Left ventricle myocardium superior (tissue), 1 donor: ENCODE results near the gene CD164. TPM values are rescaled to one million over a fixed set of nuclear protein-coding genes. Genes with fewer than 3 reads are reported as not detected.
A peak's percentile ranks its signal among the peaks of the same experiment; 100 is the strongest.
"Not testable (repeated sequence)": the region's sequence is repeated elsewhere in the genome, so short reads cannot be mapped to it uniquely, and the experiment has no call there.

Experiments
- ATAC-seq: fragments of 200-7000 bp; cut with Tn5 transposase; one replicate; pipeline ENCODE4 v1.9.1; 2020; ENCODE audit warnings: mild to moderate bottlenecking, moderate library complexity
- DNase-seq: peaks from one replicate; pipeline ENCODE4 v3.0.0-alpha.2; 2020
- intact Hi-C: fragments of 100-400 bp; cut with micrococcal nuclease; formaldehyde crosslinking; loops from one replicate; pipeline ENCODE4 v1.11.0; 2022
- total RNA-seq: library from RNA; stranded (reverse); fragmentation: NEBNext Ultra II Directional; extraction: Animal tissue kit (Norgen Biotek cat#: 25700); gene quantifications from one replicate; pipeline ENCODE4 v1.2.1, GENCODE V29; 2021
- donor health status: DM: no; HTN: yes; CAD: no; lungs with severe emphysema.

Gene CD164
- total RNA-seq, 1 donor from 2014 or later: 100 TPM

- no peak for DNase-seq
- intact Hi-C loops: no loop called here
These were observed 32.8 kb downstream of the CD164 start for GRCh38 chr6:109349419-109349987.

DNA sequence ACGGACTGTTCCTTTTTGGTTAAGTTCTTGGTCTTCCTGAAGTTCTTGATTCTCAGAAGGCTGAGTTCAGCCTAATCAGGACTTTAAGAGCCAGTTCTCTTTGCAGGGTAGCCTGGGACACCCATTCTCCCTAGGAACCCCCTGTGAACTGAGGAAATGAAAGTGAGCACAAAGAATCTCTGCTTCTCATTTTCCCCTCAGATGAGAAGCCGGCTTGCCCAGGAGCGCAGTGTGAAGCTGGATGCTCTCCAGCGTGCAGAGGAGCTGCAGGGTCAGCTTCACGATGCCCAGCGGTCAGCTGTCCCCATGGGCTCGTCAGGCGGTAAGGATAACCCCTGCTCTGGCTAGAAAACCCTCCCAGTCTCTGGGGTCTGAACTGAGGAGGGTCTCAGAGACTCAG lies 34.0 kb downstream of the CD164 start:
- peak; percentile 45 for DNase-seq
- intact Hi-C loops: no loop called here
- peak; percentile 39 for ATAC-seq

More at GRCh38 chr6:109349419-109349987, 32.8 kb downstream of the CD164 start:
- ATAC-seq: peak; percentile 80

DNA sequence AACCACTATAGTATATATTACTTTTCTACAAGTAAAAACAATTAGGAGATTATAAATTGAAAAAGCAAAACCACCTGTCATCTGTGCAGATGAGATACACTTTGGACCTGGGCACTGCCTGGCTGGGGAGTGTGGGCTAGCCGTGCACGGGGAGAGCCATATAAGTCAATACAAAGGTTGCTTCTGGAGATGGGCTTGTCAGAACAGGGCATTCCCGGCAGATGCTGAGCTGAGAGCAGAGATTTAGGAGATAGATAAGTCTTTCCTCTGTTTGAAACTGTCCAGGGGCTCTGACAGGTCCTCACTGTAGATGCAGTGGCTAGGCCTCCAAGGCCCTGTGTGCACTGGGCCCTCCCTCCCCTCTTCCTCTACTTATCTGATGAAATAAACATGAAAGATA lies 34.5 kb downstream of the CD164 start:
- no peak for ATAC-seq

GRCh38 chr6:109345986-109346385 lies 36.3 kb downstream of the CD164 start:
- intact Hi-C loops: no loop called here
- ATAC-seq (no peak), DNase-seq (no peak)

More for the DNA sequence above, 34.5 kb downstream of the CD164 start:
- intact Hi-C loops: no loop called here
- DNase-seq: no peak

DNA sequence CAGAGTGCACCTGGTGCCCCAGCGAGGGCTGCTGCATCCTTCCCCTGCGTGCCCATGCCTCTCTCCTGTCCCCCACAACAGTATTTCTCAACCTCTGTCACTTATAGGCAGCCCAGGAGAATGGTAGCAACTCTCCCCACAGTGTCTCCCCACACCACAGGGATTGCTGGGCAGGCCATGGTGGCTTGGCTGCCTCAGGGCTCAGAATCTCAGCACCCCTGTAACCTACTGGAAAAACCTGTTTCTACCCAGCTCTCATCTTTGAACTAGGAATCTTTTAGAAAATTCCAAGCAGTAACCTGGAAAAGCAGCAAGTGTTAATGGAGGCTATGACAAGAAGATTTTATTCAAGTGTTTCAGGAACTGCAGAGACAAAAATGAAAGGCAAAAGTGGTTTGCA lies 38.0 kb downstream of the CD164 start:
- intact Hi-C loops: no loop called here

DNA sequence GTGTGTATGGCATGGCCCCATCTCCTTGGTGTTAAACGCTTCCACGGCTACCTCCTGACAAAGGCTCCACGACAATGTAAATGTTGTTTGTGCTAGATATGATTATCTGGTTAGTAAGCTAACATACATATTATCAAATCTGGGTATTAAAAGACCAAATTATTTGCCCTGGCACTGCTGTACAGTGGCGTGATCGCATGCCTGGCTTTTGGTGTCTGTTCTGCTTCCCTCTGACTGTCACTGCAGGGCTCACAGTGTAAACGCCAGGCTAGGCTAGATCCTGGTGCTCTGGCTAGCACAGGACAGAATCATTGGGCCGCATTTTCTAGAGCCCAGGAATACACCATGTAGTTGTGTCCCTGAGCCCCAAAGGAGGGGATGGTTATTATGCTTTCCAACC lies 38.7 kb downstream of the CD164 start:
- intact Hi-C loops: no loop called here
- ATAC-seq (no peak), DNase-seq (no peak)

More for the DNA sequence above, 38.0 kb downstream of the CD164 start:
- DNase-seq: no peak
- ATAC-seq: no peak

- ATAC-seq: no peak
These were observed 39.4 kb downstream of the CD164 start for GRCh38 chr6:109342911-109343310.

GRCh38 chr6:109342506-109342905 lies 39.8 kb downstream of the CD164 start:
- no peak for ATAC-seq
- no peak for DNase-seq
- intact Hi-C loops: no loop called here

More at GRCh38 chr6:109342911-109343310, 39.4 kb downstream of the CD164 start:
- DNase-seq: no peak
- intact Hi-C loops: no loop called here

GRCh38 chr6:109340811-109341210 lies 41.5 kb downstream of the CD164 start:
- ATAC-seq (no peak), DNase-seq (no peak)
- intact Hi-C loops: no loop called here

DNA sequence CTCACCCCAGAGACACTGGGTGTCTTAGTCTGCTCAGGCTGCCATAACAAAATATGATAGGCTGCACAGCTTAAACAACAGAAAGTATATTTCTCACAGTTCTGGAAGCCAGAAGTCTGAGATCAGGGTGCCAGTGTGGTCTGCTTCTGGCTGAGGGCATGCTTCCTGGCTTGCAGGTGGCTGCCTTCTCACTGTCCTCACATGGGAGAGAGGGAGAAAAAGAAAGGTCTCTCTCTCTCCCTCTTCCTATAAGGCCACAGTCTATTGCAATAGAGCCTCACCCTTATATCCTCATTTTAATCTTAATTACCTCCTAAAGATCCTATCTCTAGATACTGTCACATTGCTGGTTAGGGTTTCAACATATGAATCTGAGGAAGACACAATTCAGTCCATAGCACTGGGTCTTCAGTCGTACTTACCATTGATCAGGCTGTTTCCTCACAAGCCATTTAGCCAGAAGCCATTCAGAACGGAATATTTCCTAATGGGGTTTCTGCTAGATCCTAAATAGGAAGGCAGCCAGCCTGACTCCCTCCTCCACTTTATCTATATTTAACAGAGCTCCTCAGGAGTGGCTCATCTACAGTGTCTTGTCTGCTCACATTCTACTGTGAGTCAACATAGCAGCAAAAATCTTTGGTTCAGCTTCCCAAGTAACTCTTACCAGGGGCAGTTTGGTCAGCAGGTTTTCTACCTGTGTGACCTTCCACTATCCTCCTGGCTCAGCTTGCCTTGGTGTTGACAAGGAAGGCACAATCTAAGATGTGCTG lies 42.2 kb downstream of the CD164 start:
- intact Hi-C loops: no loop called here

GRCh38 chr6:109336221-109336961 lies 45.9 kb downstream of the CD164 start:
- ATAC-seq (peak; percentile 88), DNase-seq (no peak)
- intact Hi-C loops: no loop called here

More for the DNA sequence above, 42.2 kb downstream of the CD164 start:
- ATAC-seq (no peak), DNase-seq (no peak)

DNA sequence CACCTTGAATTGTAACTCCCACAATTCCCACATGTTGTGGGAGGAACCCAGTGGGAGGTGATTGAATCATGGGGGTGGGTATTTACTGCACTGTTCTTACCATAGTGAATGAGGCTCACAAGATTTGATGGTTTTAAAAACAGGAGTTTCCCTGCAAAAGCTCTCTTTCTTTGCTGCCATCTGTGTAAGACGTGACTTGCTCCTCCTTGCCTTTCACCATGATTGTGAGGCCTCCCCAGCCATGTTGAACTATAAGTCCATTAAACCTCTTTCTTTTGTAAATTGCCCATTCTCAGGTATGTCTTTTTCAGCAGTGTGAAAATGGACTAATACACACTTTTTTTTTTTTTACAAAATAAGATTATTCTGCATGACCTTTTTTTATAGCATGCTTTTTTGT lies 48.4 kb downstream of the CD164 start:
- DNase-seq, intact Hi-C loops, ATAC-seq: not testable (repeated sequence)

DNA sequence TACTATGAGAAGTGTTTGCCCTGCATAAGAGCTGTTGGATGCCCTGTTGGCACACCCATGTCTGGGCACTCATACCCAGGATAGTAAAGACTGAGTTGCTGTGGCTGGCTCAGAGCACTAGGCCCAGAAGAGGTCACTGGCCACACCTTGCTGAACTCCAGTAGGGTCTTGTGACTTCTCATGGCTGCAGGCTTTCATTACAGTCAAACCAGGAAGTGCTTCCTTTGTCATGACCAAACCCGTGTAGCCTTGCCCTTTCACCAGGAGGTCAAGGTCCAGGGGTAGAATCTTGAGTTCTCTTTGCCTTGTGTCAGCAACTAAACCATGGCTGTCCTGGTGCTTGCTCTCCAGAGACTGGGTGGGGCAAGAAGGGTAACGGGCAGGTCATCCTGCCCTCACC lies 49.5 kb downstream of the CD164 start:
- ATAC-seq (no peak), DNase-seq (no peak)
- intact Hi-C loops: no loop called here

DNA sequence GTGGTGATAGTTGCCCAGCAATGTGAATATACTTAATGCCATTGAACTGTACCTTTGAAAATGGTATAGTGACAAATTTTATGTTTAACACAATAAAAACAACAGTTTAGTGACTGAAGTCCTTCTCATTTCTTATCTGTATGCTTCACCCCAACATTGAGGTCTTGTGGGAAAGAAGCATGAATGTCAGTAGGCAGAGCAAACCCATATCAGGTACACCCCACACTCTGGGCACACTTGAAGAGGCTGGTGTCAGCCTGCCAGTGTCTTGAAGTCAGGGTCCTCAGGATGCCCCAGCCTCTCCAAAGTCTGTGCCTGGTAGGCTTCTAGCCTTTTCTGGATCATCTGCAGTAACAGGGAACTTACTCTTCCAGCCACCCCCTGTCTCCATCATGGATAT lies 51.2 kb downstream of the CD164 start:
- no peak for ATAC-seq
- DNase-seq: no peak
- intact Hi-C loops: no loop called here

GRCh38 chr6:109330263-109330662 lies 52.0 kb downstream of the CD164 start:
- no peak for ATAC-seq
- intact Hi-C loops: no loop called here

DNA sequence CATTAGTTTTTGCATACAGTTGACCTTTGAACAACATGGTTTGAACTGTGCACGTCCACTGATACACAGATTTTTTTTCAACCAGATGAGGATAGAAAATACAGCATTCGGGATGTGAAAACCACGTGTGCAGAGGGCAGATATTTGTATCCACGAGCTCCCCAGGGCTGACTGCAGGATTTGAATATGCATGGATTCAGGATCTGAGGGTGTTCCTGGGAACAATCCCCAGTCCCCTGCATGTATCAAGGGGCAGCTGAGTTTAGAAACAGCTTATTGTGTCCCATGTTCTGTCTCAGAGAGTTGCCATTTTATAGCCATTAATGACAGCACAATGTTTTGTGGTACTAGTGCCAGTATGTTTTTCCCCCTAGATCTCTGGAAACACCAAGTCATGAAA lies 53.6 kb downstream of the CD164 start:
- DNase-seq (no peak), ATAC-seq (no peak)
- intact Hi-C loops: no loop called here

More at GRCh38 chr6:109330263-109330662, 52.0 kb downstream of the CD164 start:
- no peak for DNase-seq

DNA sequence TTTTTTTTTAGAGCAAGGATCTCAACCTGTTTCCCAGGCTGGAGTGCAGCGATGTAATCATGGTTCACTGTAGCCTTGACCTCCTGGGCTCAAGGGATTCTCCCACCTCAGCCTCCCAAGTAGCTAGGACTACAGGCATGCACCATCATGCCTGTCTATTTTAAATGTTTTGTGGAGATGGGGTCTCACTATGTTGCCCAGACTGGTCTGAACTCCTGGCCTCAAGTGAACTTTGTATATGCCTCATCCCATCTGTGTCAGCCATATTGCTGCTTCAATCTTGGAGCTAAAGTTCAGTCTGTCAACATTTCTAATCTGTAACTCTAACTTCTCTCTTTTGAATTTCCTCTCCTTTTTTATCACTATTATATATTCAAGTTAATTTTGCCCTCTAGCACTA lies 54.3 kb downstream of the CD164 start:
- intact Hi-C loops: no loop called here
- no peak for ATAC-seq
- no peak for DNase-seq

- no peak for ATAC-seq
- DNase-seq: no peak
- intact Hi-C loops: no loop called here
These were observed 54.8 kb downstream of the CD164 start for GRCh38 chr6:109327491-109327890.

DNA sequence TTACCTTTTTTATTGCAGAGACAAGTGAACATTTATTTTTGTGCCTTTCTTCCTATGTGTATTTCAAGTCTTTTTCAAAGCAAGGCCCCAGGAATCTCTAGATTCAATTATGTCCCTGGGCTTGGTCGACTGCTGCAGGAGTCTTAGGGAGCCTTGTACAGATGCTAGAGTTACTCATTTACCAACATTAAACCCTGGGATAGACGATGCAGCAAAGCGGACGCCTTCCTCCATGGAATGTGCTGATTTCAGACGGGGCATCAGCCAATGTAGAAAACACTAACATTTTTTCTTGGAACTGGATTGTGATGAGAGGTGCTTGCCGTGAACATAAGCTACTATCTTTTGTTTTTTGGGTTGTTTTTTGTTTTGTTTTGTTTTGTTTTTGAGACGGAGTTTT lies 55.9 kb downstream of the CD164 start:
- no peak for DNase-seq
- no peak for ATAC-seq
- intact Hi-C loops: no loop called here

GRCh38 chr6:109325400-109325801 lies 56.9 kb downstream of the CD164 start:
- DNase-seq (no peak), ATAC-seq (no peak)
- intact Hi-C loops: no loop called here
